Measurements from ENCODE around the gene ZNF610.

DNA sequence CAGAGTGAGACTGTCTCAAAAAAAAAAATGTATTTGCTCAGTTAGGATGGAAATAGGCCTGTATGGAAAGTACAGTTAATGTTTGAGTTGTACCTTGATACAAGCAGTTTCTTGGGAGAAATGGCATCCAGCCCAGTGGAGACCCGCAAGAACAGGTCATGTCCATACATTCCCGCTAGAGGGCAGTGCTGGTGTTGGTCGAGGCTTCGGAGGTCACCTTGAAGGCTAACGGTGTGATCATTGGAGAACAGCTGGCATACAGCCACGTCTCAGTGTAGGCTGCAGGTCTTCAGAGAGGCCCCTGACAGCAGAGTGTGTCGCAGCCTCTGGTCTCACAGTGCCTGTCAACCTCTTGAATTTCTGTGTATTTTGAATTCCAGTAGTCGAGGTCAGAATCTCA, 7.5 kb downstream of the ZNF610 start:
- TF ChIP-seq POLR2A (IDR thresholded peaks at IDR 0.05; ENCODE audit: low read depth, low read length) (no peak), POLR2AphosphoS5 (IDR thresholded peaks at IDR 0.05; ENCODE audit: low read depth, low read length) (no peak), TAF1 (IDR thresholded peaks at IDR 0.05; ENCODE audit: low read depth, low read length) (no peak), PAX5 (IDR thresholded peaks at IDR 0.05; ENCODE audit: insufficient read depth, low read length, severe bottlenecking) (no peak)
